Smooth muscle cell of the brain vasculature (primary cell): ENCODE measurements around the gene DCLK2.
A peak's percentile ranks its signal among the peaks of the same experiment; 100 is the strongest.

Experiments
- DNase-seq: peaks from one replicate; pipeline ENCODE4 v3.0.0-alpha.2; 2012; ENCODE audit warnings: low read depth, low spot score

The DCLK2 gene

DNA sequence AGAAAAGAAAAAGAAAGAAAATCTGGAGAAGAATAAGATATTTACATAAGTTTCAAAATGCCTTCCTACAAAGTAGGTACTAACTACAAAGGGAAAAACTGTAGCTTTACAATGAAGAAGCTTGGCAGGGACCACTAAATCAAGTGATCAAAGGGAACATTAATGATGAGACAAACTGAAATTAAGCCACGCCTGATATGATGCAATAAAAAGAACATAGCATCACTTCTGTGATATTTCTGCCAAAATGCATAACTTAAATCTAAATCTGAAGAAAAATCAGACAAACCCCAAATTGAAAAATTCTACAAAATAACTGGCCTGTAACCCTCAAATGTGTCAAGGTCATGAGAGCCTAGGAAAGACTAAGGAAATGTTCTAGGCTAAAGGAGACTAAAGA, 8.9 kb upstream of the DCLK2 start:
- DNase-seq: no peak

DNA sequence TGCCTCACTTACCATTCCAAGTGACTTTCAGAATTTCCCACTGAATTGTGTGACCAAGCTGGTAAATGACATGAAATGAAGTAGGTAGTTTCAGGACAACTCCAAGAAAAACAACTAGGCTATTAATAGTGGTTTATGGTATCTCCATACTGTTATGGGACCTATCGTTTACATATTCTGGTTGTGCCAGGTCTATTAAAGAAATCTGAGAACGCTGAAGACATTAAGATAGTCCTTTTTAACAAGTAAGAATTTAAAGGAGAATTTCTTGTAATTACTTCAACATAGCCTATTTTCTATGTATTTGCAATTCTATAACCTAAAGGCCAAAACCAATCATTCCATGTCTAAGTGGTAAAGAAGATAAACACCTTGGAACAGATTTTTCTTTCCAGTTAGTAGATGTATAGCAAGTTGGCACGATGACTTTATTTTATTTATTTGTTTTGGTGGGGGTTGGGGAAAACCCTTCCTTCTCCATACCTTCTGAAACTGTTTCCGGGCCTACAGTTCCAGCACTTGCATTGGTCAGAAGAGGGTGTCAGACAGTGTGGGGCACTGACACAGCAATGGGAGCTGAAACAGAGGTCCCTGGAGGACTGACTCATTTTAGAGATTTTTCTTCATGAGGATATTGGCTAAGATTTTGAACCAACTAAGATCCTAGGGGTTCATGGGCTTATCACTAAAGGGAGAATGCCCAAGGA, 7.6 kb upstream of the DCLK2 start:
- no peak for DNase-seq

DNA sequence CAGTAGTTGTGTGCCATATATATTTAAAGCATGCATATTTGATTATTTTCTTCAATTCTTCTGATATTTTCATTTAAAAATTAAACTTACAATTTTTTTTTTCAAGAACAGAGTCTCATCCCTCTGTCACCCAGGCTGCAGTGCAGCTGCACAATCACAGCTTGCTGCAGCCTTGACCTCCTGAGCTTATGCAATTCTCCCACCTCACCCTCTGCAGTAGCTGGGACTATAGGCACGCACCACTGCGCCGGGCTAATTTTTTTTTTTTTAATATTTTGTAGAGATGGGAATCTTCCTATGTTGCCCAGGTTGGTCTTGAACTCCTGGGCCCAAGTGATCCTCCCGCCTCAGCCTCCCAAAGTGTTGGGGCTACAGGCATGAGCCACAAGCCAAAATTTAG, 5.8 kb upstream of the DCLK2 start:
- no peak for DNase-seq

DNA sequence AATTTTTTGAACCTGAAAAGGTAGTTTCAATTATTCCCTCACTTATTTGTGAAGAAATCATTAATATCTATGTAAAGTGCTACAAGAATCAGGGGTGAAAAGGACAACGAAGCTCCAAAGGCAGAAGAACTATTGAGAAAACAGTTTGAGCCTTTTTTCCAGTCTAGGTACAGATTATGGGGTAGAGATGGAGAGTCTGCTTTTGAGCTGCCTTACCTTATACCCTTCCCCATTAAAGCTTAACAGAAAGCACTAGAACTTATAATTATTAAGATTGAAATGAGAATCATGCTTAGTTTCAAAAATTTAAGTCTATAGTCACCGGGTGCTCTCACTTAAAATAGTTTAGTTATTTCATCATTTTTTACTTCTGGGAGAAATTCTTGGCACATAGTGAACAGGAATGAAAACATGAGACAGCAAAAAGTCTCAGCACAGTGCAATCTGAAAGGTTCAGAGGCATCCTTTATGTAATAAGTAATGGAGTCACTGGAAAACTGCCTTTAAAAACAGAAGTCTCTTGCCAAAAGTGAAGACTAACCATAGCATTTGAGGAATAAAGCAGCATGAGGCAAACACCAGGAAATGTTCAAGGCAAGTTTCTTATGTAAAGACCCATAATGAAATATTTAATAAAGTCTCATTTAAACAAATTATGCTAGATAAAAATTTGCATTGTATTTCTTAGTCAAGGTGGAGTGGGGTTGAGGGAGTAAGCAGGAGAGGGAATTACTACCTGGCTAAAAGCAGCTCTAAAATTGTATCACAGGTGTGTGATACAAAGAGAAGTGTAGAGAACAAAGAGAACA, 5.1 kb upstream of the DCLK2 start:
- DNase-seq: peak; percentile 65

DNA sequence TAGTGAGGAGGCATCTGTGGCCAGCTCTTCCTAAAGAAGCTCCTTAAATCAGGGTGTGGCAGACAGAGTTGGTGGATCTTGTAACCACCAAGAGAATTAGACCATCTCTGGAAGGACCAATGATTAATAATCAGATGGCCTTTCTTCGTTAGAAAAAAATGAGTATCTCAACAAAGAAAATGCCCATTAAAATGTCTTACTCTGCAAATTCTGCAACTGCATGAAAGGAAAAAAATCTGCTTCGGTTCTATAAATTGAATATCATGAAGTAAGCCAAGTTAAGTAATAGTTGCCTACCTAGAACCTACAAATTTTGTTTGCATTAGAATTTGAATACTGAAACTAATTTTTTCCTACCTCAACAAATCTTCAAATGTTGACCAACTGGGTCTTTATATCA, 4.2 kb upstream of the DCLK2 start:
- DNase-seq: no peak

DNA sequence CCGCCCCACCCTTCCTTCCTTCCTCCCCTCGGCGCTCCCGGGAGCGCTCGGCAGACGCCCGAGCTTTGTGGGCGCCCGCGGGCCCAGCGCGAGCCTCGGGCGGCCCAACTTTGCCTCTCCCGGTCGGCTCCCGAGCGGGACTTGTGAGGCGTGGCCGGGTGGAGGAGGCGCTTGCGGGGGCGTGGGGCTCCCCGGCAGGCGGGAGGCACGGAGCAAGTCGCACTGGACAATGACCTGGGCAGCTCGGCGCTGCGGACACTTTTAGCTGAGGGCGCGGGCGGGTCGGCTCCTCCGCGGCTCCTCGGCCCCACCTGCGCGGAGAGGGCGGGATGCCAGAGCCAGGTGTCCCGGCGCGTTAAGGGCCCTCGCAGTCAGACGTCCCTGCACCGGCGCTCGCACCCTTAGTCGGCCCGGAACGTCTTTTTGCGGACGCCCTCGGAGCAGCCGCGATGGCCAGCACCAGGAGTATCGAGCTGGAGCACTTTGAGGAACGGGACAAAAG, 385 bp downstream of the DCLK2 start:
- no peak for DNase-seq

DNA sequence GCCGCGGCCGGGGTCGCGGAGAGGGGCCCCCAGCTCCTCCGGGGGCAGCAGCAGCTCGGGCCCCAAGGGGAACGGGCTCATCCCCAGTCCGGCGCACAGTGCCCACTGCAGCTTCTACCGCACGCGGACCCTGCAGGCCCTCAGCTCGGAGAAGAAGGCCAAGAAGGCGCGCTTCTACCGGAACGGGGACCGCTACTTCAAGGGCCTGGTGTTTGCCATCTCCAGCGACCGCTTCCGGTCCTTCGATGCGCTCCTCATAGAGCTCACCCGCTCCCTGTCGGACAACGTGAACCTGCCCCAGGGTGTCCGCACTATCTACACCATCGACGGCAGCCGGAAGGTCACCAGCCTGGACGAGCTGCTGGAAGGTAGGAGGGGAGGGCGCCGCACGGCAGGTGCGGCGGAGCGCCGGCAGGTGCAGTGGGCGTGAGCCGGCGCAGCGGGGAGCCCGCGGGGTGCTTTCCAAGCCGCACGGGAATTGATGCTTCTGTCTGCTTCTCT, 886 bp downstream of the DCLK2 start:
- no peak for DNase-seq

DNA sequence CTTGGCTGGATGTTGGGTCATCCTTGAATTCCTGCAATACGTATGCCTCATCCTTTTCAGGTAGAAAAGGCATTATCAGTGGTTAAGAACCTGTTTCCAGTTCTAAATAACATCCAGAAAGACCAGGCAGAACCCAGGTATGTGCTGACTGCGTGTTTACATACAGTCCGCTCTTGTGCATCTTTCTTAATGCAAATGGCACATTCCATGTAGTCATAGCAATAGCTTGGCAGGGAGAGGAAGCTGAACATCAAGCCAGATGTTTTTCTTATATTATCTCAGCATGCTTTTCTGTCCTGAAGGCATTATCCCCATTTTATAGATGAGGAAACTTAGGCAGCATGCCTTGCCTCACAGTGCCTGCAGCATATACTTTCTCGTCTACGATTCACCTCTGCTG, 2.1 kb downstream of the DCLK2 start:
- DNase-seq: no peak

DNA sequence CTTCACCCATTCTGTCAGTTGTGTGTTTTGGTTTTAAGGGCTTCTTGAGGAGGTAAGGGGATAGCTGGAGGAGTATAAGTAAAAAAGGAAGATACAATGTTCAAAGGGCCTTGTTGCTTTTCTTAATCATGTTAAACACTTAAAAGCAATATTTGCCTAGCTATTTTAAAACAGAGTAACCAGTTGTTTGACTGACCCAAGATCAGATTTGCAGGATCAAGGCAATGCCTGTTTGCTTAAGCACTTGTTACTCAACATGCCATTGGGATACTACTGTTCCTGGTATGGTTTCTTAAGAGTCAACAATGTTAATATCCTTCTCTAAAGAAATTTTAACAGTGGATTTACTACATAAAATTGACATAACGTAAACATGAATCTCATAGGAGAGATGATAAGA, 2.6 kb downstream of the DCLK2 start:
- no peak for DNase-seq

DNA sequence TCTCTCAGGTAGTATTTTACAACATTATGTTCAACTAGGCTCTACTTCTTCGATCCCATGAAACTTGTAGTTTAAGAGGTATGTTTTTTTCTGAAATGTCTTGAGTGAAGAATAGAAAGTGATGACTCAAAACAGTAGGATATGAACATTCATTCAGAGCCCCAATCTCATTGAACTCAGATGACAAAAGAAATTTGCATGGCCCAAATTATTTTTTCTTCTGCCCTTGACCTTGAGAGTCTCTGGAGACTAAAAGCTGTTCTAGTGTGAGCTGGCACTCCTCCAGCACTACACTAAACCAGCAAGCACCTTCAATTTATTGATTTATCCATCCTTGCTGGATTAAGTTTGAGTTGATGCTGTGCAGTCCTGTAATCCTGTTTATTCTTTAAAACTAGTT, 4.0 kb downstream of the DCLK2 start:
- no peak for DNase-seq

DNA sequence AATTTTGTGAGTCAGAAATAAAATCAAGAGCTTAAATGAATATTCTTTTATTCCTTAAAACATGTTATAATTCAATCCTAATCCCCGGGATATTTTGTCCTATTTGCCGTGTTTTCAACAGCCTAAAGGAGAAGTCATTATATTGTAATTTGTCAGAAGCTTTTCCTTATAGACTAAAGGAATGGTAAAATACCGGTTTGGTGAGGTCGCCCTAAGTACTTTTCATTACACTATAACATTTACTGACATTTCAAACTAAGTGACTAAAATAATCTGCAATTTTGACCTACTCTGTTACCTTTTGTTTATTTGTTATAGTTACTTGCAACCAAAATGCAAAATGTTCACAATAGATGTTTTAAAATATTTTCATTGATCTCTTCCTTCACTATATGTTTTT, 8.8 kb downstream of the DCLK2 start:
- DNase-seq: no peak

DNA sequence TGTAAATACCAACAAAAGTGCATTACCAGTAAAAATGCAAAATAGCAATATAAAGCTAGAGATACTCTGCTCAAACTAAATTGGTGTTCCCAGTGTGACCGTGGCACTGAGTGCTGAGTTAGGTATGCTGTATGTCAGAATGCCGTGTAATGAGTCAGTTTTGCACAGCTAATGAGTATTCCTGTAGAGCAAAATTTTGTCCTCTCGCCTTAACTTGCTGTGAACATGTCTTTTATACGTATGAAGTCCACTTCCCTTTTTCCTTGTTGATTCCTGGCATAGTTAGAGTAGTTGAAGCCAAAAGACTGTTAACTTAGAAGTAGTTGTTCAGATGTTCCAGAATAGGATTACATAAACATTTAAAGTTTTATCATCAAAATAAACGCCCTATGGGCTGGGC, 11.5 kb downstream of the DCLK2 start:
- DNase-seq: no peak

DNA sequence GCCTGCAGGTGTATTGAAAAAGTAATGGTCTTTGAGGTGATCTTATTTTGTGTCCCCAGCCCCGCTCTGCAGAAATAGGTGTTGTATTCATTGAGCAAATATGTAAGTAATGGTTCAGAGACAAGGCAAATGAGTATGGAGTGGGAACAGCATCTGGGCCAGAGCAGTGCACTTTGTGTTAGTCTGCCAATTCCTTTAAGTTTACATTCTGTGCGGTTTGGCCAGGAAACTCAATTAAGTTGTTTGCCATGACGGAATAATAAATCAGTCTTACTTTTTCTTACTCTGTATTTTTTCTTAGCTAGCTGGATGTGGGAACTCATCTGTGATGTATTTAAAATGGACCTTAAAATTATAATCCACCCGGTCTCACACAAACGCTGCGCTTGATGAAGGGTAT, 12.6 kb downstream of the DCLK2 start:
- DNase-seq: no peak

DNA sequence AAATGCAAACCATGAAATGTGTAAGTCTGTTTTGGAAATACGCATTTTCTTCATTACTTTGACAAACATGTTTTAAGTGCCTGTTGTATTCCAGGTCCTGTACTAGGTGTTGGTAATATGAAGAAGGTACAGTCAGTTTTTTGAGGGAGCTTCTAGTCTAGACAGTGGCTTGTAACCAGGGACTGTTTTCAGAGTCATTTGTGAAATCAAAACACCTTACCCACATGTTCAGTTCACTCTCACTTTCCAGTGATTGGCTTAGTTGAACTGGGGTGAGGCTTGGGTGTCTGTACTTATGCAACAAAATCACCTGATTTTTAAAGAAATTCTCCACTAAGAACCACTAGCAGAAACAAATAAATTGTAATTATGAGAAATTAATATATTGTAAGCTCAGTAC, 16.4 kb downstream of the DCLK2 start:
- no peak for DNase-seq

DNA sequence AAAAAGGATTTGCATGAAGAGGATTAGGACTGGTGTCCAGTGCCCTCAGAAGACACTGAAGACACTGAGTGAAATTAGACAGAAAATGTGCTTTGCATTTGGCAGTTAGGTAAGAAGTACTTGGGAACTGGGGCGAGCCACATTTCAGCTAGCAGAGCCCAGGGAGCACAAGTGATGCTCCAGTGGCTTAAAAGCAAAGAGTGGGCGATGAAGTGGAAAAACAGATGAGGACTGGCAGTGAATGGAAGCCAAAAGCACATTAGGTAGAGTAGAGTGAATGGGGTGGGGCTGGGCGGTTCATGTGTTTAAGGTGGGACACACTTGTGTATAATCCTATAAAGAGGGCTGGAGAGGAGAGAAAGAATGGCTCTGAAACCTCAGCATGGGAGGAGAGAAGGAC, 18.4 kb downstream of the DCLK2 start:
- DNase-seq: no peak

DNA sequence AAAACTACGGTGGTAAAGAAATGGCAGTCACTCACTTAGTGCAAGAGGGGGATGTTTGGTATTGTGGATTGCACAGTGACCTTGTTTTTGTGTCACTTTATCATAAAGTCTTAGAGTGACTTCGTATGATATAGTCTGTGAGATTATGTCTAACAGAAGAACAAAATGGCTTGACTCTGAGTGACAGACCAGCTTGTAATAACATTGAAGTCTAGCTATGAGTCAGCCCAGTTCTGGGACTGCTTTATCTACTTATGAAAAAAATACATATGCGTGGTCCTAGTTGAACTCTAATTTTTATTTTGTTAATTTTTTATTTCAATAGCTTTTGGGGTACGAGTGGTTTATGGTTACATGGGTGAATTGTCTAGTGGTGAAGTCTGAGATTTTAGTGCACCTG, 20.0 kb downstream of the DCLK2 start:
- DNase-seq: no peak

DNA sequence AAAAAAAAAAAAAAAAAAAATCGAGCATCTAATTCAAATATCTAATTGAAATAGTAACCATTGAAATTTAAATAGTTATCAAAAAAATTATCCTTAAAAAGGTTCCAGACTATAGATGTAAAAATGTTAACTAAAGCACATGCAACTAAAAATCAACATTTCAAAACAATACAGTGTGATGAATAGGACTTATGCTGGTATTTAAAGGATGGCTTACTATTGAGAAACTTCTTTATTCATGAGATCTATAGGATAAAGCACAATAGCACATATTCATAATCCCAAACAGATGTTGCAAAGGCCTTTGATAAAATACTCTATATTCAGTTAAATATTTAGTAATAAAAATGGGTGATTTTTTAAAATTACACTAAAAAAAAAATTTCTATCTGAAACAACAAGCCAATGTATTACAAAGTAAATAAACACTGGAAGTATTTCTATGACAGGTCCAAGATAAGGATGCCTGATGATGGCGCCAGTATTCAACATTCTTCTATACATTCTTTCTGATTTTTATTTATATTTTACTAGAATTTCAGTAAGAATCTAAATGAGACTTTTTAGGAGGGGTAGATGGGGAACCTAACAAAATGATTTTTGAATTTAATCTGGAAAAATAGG, 26.3 kb downstream of the DCLK2 start:
- DNase-seq: no peak

DNA sequence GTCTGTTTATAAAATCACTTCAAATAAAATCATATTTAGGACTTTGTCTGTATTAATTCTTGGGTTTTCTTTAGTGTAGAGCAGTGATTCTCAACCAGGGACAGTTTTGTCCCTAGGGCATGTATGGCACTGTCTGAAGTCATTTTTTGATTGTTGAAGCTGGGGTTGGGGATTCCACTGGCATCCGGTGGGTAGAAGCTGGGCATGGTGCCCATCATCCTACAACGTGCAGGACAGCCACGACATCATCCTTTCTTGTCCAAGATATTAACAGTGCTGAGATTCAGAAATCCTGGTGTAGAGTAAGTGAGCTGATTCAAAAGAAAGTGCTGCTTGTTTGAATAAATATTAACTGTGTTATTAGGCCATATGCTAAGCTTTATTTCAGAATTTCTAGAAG, 28.6 kb downstream of the DCLK2 start:
- no peak for DNase-seq

DNA sequence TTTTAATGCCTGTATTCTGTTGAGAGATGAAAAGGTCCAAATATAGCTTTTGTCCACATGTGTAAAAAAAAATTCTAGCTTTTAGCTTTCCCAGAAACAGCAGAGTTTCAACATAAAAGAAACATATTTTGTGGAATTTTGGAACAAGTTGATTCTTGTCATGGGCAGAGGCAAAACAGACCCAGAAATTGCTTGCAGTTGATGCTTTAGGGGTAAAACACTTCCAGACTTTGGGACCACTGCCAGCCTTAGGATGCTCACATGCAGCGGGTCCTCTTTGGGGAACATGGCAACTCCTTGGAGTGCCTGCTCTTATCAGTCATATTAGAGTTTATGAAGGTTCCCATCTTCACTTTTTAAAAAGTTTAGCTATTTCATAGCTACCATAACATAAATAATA, 30.4 kb downstream of the DCLK2 start:
- no peak for DNase-seq

DNA sequence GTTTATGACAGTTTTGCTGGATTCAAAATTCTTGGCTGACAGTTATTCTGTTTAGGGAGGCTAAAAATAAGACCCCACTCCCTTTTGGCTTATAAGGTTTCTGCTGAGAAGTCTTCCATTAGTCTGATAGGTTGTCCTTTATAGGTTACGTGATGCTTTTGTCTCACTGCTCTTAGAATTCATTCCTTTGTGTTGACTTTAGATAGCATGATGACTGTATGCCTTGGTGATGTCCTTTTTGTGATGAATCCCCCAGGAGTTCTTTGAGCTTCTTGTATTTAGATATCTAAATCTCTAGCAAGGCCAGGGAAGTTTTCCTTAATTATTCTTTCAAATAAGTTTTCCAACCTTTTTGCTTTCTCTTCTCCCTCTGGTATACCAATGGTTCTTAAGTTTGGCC, 36.4 kb downstream of the DCLK2 start:
- no peak for DNase-seq

DNA sequence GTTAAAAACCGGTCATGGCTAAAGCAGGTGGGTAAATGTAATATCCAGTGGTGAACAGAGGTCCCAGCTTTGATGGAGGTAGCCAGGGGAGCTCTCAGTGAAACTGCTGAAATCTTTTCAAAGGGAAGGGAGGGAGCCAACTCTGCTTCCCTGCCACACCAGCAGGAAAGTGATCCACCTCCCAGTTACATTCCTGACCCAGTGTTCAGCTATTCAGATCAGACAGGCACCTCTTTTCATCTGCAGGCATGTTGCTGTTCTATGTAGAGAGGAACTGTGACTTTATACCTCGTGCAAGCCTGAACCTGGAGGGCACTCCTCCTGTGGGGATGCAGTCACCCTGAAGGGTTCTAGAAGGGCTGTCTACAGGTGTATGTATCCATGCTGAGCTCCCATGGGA, 37.6 kb downstream of the DCLK2 start:
- DNase-seq: no peak

DNA sequence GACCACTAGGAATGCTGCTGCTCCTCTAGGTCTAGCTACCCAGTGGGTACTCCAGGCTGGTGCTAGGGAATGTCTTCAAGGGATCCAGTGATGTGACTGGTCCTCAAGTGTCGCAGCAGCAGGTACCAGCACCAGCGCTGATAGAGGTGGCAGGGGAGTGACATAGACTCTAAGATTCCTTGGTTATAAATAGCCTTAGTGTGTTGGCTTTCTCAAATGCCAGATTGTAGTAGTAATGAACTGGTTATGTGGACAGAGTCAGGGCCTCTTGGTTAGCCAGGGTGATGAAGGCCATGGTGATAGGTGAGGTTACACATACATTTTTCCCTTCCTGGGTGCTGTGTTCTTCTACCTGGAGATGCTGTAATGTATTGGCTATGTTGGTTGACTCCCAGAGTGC, 38.3 kb downstream of the DCLK2 start:
- DNase-seq: no peak

DNA sequence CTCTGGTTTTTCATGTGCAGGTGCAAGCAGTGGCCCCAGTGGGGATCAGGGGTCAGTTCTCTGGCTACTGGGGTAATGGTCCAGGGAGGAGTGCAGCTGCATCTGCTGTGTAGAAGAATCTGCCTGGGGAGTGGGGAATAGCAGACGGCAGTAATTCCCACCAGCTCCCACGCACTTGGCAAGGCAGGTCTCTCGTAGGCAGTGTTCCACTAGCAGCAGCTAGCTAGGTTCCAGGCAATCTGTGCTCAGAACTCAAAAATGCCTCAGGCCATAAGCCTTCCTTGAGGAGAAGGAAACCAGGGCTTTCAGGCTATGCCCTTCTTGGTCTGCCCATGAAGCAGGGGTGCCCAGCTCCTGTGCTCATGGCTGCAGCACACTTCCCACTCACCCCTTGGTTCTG, 38.8 kb downstream of the DCLK2 start:
- DNase-seq: no peak
